SK-N-SH (cell line): ENCODE results near the gene PITPNM1. TPM values are rescaled to one million over a fixed set of nuclear protein-coding genes. Genes with fewer than 3 reads are reported as not detected.

Experiments used
- CHD2 ChIP-seq: fragments of 150-350 bp; IDR thresholded peaks from 2 replicates; pipeline ENCODE4 v1.6.1; 2018; ENCODE audit warnings: low read length; ENCODE audit not compliant: partially characterized antibody
- ELF1 ChIP-seq: IDR thresholded peaks from 2 replicates; pipeline ENCODE4 v1.4.0; 2012
- FOSL2 ChIP-seq: IDR thresholded peaks from 2 replicates; pipeline ENCODE4 v1.4.0; 2012; ENCODE audit warnings: low read depth, mild to moderate bottlenecking, moderate library complexity, borderline replicate concordance
- FOXJ3 ChIP-seq: sonication (generic); formaldehyde crosslinking; IDR thresholded peaks from 2 replicates; pipeline ENCODE4 v1.5.1; 2020; ENCODE audit warnings: mild to moderate bottlenecking, missing genetic modification reagents
- NRF1 ChIP-seq: IDR thresholded peaks from 2 replicates; pipeline ENCODE4 v1.6.1; 2012; ENCODE audit warnings: low read depth, mild to moderate bottlenecking, low read length
- POLR2AphosphoS5 ChIP-seq: IDR thresholded peaks from 2 replicates; pipeline ENCODE4 v1.6.1; 2012; ENCODE audit warnings: low read depth, low read length
- SIN3A ChIP-seq: IDR thresholded peaks from 2 replicates; pipeline ENCODE4 v1.6.1; 2012; ENCODE audit warnings: low read depth, mild to moderate bottlenecking, low read length, moderate library complexity, borderline replicate concordance
- SMC3 ChIP-seq: IDR thresholded peaks from 2 replicates; pipeline ENCODE4 v1.6.1; 2012; ENCODE audit warnings: low read depth, low read length, improper control_type of control experiment
- TCF12 ChIP-seq: IDR thresholded peaks from 2 replicates; pipeline ENCODE4 v1.4.0; 2012
- TEAD4 ChIP-seq: IDR thresholded peaks from 2 replicates; pipeline ENCODE4 v1.4.0; 2012; ENCODE audit warnings: mild to moderate bottlenecking, borderline replicate concordance; ENCODE audit not compliant: insufficient read depth
- ZBTB33 ChIP-seq: IDR thresholded peaks from 2 replicates; pipeline ENCODE4 v1.4.0; 2012; ENCODE audit warnings: low read depth, borderline replicate concordance
- polyA plus RNA-seq, 3 experiments: library from polyadenylated mRNA; depleted of rRNA; stranded (reverse); fragments of >200 nt; gene quantifications; 2 replicates each; pipeline ENCODE4 v1.2.3, GENCODE V29; 2012
- TF ChIP-seq, protein P1 (sequence below): IDR thresholded peaks from 2 replicates; pipeline ENCODE4 v1.6.1; 2012; ENCODE audit warnings: mild to moderate bottlenecking, low read depth, low read length, moderate library complexity
- TF ChIP-seq, protein P2 (sequence below): IDR thresholded peaks from 2 replicates; pipeline ENCODE4 v1.4.0; 2012; ENCODE audit warnings: low read depth, borderline replicate concordance

The PITPNM1 gene
- polyA plus RNA-seq, 1 of the 3 experiments (the other 2 are of a cell fraction) = 24.2 TPM

DNA sequence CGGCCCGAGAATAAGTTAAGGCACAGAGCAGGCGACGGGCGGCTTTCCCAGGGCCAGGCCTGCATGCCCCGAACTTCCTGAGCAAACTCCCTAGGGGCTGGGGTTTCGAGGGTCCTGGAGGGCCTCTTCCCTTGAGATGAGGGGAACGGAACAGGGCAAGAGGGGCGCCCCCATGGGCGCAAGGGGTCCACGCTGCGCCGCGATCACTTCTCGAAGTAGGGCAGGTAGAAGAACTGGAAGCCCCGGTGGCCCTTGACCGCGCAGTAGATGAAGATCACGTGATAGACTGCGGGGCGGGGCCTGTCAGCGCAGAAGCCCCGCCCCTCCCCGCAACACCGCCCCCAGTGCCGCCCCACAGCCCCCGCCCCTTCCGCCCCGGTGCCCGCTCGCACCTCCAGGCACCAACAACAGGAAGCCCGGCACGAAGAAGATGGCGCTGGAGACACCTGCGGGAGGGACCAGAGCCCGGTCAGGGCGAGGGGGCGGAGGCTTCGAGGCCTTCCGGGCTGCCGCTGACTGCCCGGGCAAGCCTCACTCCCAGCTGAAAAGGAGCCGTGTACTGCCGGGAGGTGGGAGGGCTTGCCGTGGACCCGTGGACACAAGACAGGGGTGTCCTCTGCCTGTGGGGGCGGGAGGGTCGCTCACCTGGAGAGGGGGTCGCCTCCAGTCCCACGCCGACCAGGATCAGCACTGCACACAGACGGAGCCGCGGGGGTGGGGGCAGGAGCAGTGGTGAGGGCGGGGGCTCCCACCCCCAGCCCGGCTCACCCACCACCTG lies 40.6 kb downstream of the PITPNM1 start (continued):
- TF ChIP-seq, protein P1, sequence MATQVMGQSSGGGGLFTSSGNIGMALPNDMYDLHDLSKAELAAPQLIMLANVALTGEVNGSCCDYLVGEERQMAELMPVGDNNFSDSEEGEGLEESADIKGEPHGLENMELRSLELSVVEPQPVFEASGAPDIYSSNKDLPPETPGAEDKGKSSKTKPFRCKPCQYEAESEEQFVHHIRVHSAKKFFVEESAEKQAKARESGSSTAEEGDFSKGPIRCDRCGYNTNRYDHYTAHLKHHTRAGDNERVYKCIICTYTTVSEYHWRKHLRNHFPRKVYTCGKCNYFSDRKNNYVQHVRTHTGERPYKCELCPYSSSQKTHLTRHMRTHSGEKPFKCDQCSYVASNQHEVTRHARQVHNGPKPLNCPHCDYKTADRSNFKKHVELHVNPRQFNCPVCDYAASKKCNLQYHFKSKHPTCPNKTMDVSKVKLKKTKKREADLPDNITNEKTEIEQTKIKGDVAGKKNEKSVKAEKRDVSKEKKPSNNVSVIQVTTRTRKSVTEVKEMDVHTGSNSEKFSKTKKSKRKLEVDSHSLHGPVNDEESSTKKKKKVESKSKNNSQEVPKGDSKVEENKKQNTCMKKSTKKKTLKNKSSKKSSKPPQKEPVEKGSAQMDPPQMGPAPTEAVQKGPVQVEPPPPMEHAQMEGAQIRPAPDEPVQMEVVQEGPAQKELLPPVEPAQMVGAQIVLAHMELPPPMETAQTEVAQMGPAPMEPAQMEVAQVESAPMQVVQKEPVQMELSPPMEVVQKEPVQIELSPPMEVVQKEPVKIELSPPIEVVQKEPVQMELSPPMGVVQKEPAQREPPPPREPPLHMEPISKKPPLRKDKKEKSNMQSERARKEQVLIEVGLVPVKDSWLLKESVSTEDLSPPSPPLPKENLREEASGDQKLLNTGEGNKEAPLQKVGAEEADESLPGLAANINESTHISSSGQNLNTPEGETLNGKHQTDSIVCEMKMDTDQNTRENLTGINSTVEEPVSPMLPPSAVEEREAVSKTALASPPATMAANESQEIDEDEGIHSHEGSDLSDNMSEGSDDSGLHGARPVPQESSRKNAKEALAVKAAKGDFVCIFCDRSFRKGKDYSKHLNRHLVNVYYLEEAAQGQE = 0 out of 2 replicates have a peak, but pooled peaks have one; percentile 20
- TF ChIP-seq NRF1 (no peak), ZBTB33 (no peak), SMC3 (no peak), FOSL2 (no peak), POLR2AphosphoS5 (peak; percentile 78; the same call in 1 of the 2 replicates), SIN3A (peak; percentile 56; the same call in 1 of the 2 replicates), TEAD4 (no peak), ELF1 (peak; percentile 64; the same call in 1 of the 2 replicates), FOXJ3 (CRISPR knock-in tag) (no peak), TCF12 (no peak), CHD2 (no peak)
- TF ChIP-seq, protein P2, sequence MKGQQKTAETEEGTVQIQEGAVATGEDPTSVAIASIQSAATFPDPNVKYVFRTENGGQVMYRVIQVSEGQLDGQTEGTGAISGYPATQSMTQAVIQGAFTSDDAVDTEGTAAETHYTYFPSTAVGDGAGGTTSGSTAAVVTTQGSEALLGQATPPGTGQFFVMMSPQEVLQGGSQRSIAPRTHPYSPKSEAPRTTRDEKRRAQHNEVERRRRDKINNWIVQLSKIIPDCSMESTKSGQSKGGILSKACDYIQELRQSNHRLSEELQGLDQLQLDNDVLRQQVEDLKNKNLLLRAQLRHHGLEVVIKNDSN = peak; percentile 86
- TF ChIP-seq, all 33 proteins: peak for 9
